ENCODE measurements around the gene LRRC4. TPM values are rescaled to one million over a fixed set of nuclear protein-coding genes. Genes with fewer than 3 reads are reported as not detected.

LRRC4 gene
- total RNA-seq, 1 experiment from 2014 or later = 10.4 TPM

DNA sequence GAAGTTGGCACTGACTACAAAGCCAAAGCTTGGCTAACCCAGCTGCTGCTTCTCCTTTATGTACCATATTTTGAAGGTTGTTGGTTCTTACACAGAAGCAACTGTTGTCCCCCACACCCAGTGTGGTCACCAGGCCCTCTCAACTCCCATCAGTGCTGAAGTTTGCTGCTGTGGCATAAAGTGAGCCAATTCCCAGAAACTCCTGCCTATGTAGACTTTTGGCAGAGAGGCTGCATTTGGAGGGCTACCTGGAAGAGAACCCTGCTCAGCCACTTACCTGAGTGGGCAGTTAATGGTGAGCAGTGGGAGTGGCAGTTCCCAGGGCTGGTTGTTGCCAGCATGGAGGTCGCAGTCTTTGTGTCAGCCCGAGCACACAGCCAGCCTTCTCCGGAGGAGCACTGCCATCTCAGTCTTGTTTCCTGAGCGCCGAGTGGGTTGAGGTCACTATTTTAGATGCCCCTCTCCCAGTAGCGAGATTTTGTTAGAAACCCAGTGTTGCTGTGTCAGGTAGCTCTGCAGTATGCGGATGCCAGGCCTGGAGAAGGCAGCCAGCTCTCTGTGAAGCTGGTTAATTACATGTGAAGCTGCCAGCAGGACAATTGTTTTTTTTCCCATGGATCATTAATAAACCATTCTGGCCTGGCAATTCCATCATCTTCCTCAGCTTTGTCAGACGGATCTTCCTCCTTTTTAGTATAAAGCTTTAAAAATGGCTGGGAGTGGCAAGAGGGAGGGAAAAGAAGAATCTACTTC is 24.5 kb downstream of the LRRC4 start:
- DNase-seq = no peak
- WGBS (ENCODE audit: extremely low coverage, insufficient read length, low lambda C conversion rate) = no CpG with 5 or more reads among the region's 8 CpGs
- no peaks in the 10 kb centered on the region; the same call in 1 of the 2 replicates for H3K4me1 ChIP-seq (ENCODE audit: insufficient read depth, low read length)
- no peak overlapping the region for H4K8ac ChIP-seq (replicated peaks; ENCODE audit: insufficient read length, low read depth, low read length)
- no peak overlapping the region for H4K5ac ChIP-seq (ENCODE audit: insufficient read length, low read depth, low read length)
- Mint-ChIP-seq H3K36me3 (ENCODE audit: insufficient read depth in 1 of 3, low read depth in 3 of 3) (peaks cover 0 to 2% (median 0%) of the 10 kb centered on the region in 3 experiments; a peak in 2 of 7 replicates), H3K4me3 (no peak overlapping the region), H3K4me1 (peaks cover 14 to 19% of the 10 kb centered on the region in 2 experiments), H3K27ac (no peak overlapping the region), H3K9me3 (no peaks in the 10 kb centered on the region), H3K27me3 (ENCODE audit: low read depth) (no peaks in the 10 kb centered on the region; the same call in 1 of the 2 replicates)
- no peak overlapping the region for H3K4ac ChIP-seq (ENCODE audit: low read depth, low read length)
- no peak overlapping the region for H2BK5ac ChIP-seq (ENCODE audit: insufficient read length, low read length)
- no peak overlapping the region for H2AFZ ChIP-seq (ENCODE audit: low read length)
- no peaks in the 10 kb centered on the region for H3K27me3 ChIP-seq (ENCODE audit: insufficient read depth, low read length)
- H2BK120ac ChIP-seq (ENCODE audit: low read depth, low read length, poor library complexity, severe bottlenecking) = no peak overlapping the region
- H2BK12ac ChIP-seq (ENCODE audit: insufficient read length, low read depth, low read length) = no peak overlapping the region
- no peaks in the 10 kb centered on the region for H3K23me2 ChIP-seq (ENCODE audit: insufficient read length, low read depth, low read length, poor library complexity, severe bottlenecking)
- no peak overlapping the region for H2BK20ac ChIP-seq (ENCODE audit: low read depth, low read length, poor library complexity, severe bottlenecking)
- H3K9ac ChIP-seq (ENCODE audit: extremely low read depth, insufficient read length, low read length) = no peak overlapping the region
- H3K56ac ChIP-seq (ENCODE audit: insufficient read length, low read depth, low read length) = no peak overlapping the region
- no peak overlapping the region for H3K27ac ChIP-seq (ENCODE audit: insufficient read length, low read depth, low read length)
- H3K4me2 ChIP-seq (ENCODE audit: insufficient read depth, insufficient read length, low read length) = no peak overlapping the region
- H3K79me1 ChIP-seq (ENCODE audit: insufficient read depth, low read depth, low read length, poor library complexity, severe bottlenecking) = no peaks in the 10 kb centered on the region
- no peak overlapping the region for H3K14ac ChIP-seq (ENCODE audit: insufficient read depth, low read length)
- no peak overlapping the region for H4K91ac ChIP-seq (ENCODE audit: insufficient read length, low read depth, low read length)
- no peak overlapping the region for H2BK15ac ChIP-seq (ENCODE audit: low read depth, low read length)
- no peaks in the 10 kb centered on the region for H3K9me3 ChIP-seq (ENCODE audit: control insufficient read depth, low read depth, low read length)
- no peak overlapping the region for H3T11ph ChIP-seq (ENCODE audit: low read length)
- H3K18ac ChIP-seq (ENCODE audit: insufficient read length, low read depth, low read length) = no peak overlapping the region
- TF ChIP-seq, protein P1, sequence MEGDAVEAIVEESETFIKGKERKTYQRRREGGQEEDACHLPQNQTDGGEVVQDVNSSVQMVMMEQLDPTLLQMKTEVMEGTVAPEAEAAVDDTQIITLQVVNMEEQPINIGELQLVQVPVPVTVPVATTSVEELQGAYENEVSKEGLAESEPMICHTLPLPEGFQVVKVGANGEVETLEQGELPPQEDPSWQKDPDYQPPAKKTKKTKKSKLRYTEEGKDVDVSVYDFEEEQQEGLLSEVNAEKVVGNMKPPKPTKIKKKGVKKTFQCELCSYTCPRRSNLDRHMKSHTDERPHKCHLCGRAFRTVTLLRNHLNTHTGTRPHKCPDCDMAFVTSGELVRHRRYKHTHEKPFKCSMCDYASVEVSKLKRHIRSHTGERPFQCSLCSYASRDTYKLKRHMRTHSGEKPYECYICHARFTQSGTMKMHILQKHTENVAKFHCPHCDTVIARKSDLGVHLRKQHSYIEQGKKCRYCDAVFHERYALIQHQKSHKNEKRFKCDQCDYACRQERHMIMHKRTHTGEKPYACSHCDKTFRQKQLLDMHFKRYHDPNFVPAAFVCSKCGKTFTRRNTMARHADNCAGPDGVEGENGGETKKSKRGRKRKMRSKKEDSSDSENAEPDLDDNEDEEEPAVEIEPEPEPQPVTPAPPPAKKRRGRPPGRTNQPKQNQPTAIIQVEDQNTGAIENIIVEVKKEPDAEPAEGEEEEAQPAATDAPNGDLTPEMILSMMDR (conservative IDR thresholded peaks at IDR 0.05) = no peak
- no peaks in the 10 kb centered on the region for H4K20me1 ChIP-seq (ENCODE audit: control insufficient read depth, insufficient read depth, insufficient read length)
- H2AK5ac ChIP-seq (ENCODE audit: insufficient read length, low read length) = no peak overlapping the region
- no peak overlapping the region for H3K23ac ChIP-seq (ENCODE audit: insufficient read length, low read depth, low read length)
- no peaks in the 10 kb centered on the region for H3K79me2 ChIP-seq (ENCODE audit: insufficient read depth, low read length)
